COR-L47 (cell line): ENCODE results near the gene ANGPTL4.
"Not testable (repeated sequence)": the region's sequence is repeated elsewhere in the genome, so short reads cannot be mapped to it uniquely, and the experiment has no call there.

Experiments
- DNase-seq: peaks from one replicate; lab custom pipeline; 2025; lab: John Stamatoyannopoulos, UW

The ANGPTL4 gene, protein sequence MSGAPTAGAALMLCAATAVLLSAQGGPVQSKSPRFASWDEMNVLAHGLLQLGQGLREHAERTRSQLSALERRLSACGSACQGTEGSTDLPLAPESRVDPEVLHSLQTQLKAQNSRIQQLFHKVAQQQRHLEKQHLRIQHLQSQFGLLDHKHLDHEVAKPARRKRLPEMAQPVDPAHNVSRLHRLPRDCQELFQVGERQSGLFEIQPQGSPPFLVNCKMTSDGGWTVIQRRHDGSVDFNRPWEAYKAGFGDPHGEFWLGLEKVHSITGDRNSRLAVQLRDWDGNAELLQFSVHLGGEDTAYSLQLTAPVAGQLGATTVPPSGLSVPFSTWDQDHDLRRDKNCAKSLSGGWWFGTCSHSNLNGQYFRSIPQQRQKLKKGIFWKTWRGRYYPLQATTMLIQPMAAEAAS

DNA sequence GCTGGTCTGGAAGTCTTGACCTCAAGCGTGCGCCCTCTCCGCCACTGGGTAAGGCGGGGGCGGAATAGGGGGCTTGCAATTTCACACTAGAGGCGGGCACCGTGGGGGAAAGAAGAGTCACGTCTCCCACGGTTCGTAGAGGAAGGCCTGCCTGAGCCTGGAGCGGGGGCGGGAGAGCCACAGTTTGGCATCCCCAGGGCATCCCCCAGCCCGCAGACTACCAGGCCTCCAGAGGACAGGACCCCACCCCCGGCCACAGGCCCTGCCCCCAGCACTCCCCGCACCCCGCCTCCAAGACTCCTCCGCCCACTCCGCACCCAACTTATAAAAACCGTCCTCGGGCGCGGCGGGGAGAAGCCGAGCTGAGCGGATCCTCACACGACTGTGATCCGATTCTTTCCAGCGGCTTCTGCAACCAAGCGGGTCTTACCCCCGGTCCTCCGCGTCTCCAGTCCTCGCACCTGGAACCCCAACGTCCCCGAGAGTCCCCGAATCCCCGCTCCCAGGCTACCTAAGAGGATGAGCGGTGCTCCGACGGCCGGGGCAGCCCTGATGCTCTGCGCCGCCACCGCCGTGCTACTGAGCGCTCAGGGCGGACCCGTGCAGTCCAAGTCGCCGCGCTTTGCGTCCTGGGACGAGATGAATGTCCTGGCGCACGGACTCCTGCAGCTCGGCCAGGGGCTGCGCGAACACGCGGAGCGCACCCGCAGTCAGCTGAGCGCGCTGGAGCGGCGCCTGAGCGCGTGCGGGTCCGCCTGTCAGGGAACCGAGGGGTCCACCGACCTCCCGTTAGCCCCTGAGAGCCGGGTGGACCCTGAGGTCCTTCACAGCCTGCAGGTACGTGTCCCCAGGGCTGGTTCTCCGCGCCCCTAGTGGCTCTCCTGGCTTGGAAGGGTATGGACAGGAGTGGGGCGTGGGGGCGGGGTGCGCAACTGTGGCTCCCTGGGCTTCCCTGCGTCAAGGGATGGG lies at the start of gene ANGPTL4:
Gene ANGPTL4, plus strand, starts transcription at position 353 of the 969 bp plus-strand sequence. Its CDS starts 167 bp downstream, at position 520.
- DNase-seq = no peak

DNA sequence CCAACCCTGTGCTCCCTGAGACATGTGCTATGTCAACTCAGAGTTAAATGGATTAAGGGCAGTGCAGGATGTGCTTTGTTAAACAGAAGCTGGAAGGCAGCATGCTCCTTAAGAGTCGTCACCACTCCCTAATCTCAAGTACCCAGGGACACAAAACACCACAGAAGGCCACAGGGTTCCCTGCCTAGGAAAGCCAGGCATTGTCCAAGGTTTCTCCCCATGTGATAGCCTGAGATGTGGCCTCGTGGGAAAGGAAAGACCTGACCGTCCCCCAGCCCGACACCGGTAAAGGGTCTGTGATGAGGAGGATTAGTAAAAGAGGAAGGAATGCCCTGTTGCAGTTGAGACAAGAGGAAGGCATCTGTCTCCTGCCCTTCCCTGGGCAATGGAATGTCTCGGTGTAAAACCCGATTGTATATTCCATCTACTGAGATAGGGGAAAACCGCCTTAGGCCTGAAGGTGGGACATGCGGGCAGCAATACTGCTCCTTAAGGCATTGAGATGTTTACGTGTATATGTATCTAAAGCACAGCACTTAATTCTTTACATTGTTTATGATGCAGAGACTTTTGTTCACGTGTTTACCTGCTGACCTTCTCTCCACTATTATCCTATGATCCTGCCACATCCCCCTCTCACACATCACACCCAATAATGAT lies 48.8 kb upstream of the ANGPTL4 start:
- not testable (repeated sequence) for DNase-seq

- DNase-seq = no peak
These were observed 47.4 kb upstream of the ANGPTL4 start for GRCh38 chr19:8316351-8317125.

DNA sequence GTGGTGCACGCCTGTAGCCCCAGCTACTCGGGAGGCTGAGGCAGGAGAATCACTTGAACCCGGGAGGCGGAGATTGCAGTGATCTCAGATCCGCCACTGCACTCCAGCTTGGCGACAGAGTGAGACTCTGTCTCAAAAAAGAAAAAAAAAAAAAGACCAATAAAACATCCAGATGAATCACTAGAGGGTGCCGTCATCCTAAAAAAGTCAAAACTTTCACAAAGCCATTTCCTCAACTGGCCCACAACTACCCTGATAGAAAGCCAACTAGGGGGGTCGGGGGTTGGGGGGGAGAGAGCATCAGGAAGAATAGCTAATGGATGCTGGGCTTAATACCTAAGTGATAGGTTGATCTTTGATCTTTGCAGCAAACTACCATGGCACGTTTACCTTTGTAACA lies 45.1 kb upstream of the ANGPTL4 start:
- not testable (repeated sequence) for DNase-seq

DNA sequence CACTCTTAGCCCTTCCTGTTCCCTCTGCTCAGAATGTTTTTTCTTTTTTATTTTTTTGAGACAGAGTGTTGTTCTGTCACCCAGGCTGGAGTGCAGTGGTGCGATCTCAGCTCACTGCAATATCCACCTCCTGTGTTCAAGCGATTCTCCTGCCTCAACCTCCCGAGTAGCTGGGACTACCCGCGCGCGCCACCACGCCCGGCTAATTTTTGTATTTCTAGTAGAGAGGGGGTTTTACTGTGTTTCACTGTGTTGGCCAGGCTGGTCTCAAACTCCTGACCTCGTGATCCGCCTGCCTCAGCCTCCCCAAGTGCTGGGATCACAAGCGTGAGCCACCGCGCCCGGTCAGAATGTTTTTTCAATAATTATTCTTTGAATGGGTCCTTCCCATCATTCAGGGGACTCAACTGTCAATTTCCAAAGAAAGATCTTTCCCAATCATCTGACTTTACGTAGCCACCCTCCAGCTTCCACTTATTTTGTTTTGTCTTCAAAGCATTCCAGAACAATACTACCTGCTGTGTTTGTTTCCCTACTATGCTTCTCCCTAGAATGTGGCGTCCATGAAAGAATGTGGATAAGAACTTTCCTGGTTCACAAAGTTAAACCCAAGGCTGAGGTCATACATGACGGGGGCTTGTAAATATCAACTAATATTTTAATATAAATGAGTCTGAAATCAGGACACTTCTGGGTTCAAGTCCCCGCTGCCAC lies 44.0 kb upstream of the ANGPTL4 start:
- DNase-seq = no peak

- DNase-seq = no peak
These were observed 43.3 kb upstream of the ANGPTL4 start for GRCh38 chr19:8320564-8321066.

DNA sequence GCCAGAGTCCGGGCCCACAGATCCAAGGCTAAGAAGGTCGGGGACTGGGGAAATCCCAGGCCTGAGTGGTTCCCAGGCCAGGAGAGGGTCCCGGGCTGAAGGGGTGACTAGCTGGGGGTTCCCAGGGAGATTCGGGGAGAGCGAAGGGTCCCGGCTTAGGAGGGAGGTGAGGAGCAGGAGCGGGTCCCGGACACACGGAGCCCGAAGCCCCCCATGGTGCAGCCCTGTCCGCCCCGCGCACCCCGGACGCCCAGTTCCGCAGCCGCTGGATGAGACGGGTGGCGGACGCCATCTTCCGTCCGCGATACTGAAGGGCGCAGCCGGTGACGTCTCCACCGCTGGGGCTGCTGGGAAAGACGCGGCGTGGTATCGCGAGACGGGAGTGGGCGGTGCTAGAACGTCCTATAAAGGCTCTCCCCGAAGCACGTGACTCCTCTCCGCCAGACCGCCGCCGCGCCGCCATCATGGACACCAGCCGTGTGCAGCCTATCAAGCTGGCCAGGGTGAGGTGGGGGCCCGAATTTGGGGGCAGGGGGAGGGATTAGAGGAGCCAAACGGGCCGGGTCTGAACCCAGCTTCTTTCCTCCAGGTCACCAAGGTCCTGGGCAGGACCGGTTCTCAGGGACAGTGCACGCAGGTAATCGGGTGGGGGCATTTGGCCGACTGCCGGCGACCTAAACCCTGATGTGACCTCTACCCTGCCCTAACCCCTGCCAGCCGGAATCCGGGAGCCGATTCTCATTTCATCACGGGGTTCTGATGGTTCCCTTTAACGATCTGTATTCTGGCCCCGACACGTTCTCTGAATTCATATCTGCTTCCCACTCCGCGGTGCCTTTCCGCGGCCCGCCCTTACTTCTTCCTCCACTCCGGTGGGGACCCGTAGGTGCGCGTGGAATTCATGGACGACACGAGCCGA lies 42.6 kb upstream of the ANGPTL4 start, which contains the start of the genes NDUFA7 and RPS28:
Gene NDUFA7, minus strand, starts transcription at position 309 of the 919 bp plus-strand sequence. Its CDS starts 17 bp downstream, at position 292.
Gene RPS28, plus strand, starts transcription at position 430 of the 919 bp plus-strand sequence. Its CDS starts 35 bp downstream, at position 465.
- DNase-seq = peak; percentile 95

DNA sequence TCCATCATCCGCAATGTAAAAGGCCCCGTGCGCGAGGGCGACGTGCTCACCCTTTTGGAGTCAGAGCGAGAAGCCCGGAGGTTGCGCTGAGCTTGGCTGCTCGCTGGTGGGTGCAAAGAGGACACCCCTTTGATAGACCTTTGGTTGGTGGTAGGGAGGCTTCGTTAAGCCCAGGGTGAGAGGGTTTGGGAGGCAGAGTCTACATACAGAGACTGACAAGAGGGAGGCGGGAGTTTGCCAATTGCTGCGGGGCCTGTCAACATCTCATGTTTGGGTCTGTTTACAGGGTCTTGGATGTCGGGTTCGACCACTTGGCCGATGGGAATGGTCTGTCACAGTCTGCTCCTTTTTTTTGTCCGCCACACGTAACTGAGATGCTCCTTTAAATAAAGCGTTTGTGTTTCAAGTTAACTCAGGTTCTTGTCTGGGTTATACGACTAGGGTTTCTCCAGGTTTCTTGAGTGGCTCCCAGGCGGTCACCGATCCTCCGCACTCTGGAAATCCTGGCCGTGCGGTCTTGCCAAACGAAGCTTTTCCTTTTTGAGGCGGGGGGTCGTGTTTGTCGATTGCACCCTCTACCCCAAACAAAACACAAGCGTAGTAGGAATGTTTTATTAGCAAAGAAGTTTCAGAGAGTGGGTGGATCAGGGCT lies 41.8 kb upstream of the ANGPTL4 start:
- no peak for DNase-seq

DNA sequence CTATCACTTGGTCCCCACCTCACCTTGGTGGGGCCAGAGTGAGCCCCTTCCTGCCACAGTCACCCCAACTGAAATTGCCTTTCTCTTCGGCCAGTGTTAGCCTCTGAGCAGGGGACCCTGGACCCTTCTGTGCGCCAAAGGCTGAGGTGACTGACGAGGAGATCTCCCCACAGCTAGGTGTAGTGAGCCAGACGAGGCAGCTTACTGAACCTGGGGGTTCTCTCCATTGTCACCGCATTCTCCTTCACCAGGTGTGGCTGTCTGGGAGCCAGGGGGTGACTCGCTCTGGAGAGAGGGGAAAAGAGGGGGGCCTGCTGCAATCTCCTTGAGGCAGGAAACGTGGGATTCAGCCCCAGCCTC lies 41.3 kb upstream of the ANGPTL4 start:
- DNase-seq = no peak

DNA sequence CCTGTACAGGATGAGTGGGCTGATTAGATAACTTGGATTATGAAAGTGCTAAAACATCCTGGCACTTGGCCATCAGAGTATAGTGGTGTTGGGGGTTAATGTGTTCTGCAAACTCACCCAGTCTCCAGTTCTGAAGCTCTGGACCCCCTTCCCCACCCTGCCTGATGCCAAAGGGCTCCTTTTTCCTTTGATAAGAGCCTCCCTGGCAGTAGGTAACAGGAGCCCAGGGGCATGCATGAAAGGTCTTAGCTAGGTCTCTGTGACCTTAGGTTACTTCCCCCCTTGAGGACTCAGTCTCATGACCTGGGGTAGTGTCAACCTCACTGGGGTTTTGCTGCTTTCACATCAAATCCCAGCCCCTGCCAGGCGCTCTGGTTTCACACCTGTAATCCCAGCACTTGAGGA lies 40.2 kb upstream of the ANGPTL4 start:
- DNase-seq = no peak

DNA sequence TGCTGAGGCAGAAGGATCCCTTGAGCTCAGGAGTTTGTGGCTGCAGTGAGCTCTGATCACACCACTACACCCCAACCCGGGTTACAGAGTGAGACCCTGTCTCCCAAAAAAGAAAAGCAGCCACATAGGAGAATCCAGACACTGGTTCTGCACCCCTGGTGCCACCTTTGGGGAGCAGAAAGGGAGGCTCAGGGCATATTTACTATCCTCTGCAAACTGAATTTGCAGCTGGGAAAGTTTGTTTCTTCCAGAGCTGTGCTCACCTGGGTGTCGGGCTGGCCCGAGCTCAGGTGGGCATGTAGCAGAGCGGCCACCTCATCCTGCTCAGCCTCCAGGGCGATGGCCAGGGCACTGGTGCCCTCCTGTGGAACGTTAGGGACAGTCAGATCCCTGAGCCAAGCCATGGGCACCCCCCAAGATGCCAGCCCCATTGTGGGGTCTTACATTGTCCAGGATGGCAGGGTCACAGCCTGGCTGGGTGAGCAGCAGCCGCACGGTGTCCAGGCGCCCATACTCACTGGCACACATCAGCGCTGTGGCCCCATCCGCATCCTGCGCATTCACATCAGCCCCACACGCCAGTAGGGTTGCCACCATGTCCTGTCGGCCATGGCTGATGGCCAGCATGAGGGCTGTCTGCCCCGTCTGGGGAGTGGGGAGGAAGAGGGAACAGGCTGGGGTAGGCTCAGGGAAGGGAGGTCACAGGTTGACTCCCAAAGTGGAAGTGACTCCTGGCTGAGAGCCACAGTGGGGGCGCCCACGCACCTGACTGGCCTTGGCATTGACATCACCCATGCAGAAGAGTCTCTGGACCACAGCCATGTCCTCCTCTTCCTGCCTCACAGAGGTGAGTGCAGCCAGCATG lies 39.5 kb upstream of the ANGPTL4 start:
- no peak for DNase-seq

DNA sequence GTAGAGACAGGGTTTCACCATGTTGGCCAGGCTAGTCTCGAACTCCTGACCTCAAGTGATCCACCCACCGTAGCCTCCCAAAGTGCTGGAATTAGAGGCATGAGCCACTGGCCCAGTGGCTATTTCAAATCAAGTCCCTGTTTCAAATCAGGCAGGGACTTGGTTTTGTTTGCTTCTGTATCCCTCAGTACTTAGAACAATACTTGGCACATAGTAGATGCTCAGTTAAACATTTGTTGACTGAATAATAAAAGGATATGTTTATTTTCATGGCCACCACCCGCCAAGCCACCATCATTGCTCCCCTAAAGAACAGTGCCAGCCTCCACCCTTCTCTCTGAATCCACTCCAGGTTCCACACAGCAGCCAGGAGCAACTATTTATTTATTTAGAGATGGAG lies 38.5 kb upstream of the ANGPTL4 start:
- no peak for DNase-seq

DNA sequence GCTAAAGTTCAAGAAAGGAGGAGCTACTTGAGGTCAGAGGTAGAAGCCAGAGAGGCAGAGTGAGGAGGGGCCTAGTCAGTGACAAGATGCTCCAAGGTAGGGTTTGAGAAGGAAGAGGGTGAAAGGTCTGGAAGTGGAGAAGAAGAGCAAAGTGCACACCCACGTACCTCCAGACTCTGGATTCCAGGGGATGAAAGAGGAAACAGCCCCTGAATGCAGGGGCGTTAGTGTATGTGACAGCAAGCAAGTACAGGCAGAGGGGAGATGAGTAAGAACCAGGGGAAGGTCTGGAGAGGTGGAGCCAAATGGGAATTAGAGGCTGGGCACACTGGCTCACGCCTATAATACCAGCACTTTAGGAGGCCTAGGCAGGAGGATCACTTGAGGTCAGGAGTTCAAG lies 34.0 kb upstream of the ANGPTL4 start:
- no peak for DNase-seq

DNA sequence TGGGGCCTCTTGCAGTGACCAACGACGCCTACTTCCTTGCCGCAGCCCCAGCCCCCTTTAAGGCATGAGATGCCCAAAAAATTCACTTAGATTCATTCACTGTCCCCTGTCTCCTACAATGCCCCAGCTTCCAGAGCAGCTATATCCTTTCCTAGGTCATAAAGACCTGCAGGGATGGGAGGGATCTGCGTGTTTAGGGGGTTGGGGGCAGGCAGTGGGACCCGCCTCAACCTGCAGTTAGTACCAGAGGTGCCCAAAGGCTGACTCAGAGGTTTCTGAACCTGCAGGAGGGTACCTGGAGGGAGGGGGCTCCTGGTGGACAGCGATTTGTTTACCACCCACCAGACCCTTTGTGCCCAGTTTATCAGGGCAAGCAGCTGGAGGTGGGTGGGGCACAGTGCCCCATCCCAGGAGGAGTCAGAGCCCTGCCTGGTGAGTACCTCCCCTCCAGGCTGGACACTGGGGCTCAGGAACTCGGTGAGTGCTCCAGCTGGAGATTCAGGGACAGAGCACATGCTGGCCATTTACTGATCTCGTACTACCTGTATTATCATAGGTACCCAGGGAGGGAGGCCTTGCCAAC lies 32.6 kb upstream of the ANGPTL4 start:
- DNase-seq = no peak

GRCh38 chr19:8332976-8333766 lies 30.8 kb upstream of the ANGPTL4 start:
- no peak for DNase-seq

- peak; percentile 31 for DNase-seq
These were observed 30.0 kb upstream of the ANGPTL4 start for GRCh38 chr19:8333767-8334457.
